Measurements from ENCODE around the gene ACVR2B.
A peak's percentile ranks its signal among the peaks of the same experiment; 100 is the strongest.

The ACVR2B gene

DNA sequence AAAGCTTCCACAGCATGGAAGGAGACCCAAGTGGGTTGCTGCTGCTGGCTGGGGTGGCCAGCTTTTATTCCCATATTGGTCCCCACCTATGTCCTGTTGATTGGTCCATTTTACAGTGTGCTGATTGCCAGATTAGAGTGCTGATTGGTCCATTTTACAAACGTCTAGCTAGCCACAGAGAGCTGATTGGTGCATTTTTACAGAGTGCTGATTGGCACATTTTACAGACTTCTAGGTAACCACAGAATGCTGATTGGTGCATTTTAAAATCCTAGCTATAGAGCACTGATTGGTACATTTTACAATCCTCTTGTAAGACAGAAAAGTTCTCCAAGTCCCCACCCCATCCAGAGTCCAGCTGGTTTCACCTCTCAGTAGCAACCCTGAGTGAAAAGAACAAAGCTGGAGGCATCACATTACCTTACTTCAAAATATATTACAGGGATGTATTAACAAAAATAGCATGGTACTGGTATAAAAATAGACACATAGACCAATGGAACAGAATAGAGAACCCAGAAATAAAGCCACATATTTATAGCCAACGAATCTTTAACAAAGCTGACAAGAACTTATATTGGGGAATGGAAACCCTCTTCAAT lies 7.5 kb upstream of the ACVR2B start:
- no peak overlapping the region for H3K4me3 ChIP-seq (ENCODE audit: low read depth, low read length)
- TF ChIP-seq, protein P1, sequence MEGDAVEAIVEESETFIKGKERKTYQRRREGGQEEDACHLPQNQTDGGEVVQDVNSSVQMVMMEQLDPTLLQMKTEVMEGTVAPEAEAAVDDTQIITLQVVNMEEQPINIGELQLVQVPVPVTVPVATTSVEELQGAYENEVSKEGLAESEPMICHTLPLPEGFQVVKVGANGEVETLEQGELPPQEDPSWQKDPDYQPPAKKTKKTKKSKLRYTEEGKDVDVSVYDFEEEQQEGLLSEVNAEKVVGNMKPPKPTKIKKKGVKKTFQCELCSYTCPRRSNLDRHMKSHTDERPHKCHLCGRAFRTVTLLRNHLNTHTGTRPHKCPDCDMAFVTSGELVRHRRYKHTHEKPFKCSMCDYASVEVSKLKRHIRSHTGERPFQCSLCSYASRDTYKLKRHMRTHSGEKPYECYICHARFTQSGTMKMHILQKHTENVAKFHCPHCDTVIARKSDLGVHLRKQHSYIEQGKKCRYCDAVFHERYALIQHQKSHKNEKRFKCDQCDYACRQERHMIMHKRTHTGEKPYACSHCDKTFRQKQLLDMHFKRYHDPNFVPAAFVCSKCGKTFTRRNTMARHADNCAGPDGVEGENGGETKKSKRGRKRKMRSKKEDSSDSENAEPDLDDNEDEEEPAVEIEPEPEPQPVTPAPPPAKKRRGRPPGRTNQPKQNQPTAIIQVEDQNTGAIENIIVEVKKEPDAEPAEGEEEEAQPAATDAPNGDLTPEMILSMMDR (IDR thresholded peaks at IDR 0.05; ENCODE audit: borderline replicate concordance, insufficient read depth, low read depth, low read length), result no peak

GRCh38 chr3:38446812-38447211 lies 6.9 kb upstream of the ACVR2B start:
- H3K4me3 ChIP-seq (ENCODE audit: low read depth, low read length), result no peak overlapping the region
- TF ChIP-seq, protein P1 (IDR thresholded peaks at IDR 0.05; ENCODE audit: borderline replicate concordance, insufficient read depth, low read depth, low read length), result no peak

- TF ChIP-seq, protein P1 (IDR thresholded peaks at IDR 0.05; ENCODE audit: borderline replicate concordance, insufficient read depth, low read depth, low read length), result no peak
- no peak overlapping the region for H3K4me3 ChIP-seq (ENCODE audit: low read depth, low read length)
Measured at GRCh38 chr3:38450853-38451252, 2.8 kb upstream of the ACVR2B start.

DNA sequence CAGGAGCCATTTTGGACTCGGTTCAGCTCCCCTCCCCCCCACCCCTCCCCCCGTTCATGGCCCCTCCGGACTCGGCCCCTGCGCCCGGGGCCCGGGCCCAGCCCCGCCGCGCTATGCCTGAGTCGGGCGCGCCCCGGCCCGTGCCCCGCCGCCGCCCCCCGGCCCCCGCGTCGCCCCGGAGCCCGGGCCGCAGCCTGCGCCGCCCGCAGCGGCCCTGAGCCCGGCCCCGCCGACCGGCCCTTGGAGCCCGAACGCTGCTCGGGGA lies 155 bp downstream of the ACVR2B start:
- peak overlapping the region; percentile 80 for H3K4me3 ChIP-seq (ENCODE audit: low read depth, low read length)
- TF ChIP-seq, protein P1 (IDR thresholded peaks at IDR 0.05; ENCODE audit: borderline replicate concordance, insufficient read depth, low read depth, low read length), result no peak

GRCh38 chr3:38454178-38454883 lies 641 bp downstream of the ACVR2B start:
- TF ChIP-seq, protein P1 (IDR thresholded peaks at IDR 0.05; ENCODE audit: borderline replicate concordance, insufficient read depth, low read depth, low read length), result no peak
- peak overlapping the region; percentile 80 for H3K4me3 ChIP-seq (ENCODE audit: low read depth, low read length)

DNA sequence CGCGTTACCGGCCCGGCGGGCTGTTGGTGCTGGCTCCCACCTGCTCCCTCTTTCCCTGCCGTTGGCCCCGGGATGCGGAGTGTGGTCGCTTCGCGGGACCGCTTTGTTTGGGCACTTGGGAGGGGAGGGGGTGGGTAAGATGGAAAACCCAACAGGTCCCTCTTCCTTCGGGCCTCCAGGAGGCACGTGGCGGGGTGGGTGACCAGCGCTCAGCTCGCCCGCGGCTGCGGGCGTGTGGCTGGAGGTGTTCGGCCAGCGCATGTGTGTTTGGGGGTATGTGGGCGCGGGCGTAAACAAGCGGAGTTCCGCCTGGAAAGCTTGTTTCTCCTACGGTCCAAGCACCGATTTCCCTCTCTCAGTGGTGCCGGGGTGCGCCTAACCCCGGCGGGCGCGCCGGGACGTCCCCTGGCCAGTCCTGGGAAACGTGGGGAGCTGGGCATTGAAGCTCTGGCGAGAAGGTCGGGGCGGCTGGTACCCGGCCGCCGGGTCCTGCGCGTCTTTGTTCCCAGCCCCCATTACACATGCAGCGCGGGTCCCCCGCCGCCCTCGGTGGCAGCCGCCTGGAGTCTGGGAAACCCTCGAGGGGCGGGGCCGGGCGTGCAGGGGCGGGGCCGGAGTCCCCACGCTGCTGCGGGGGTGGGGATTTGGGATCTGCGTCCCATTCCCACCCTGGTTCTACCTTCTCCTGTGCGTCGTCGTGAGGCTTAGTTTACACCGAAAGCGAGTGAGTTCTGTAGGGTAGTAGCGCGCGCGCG lies 1.4 kb downstream of the ACVR2B start:
- TF ChIP-seq, protein P1 (IDR thresholded peaks at IDR 0.05; ENCODE audit: borderline replicate concordance, insufficient read depth, low read depth, low read length), result no peak
- H3K4me3 ChIP-seq (ENCODE audit: low read depth, low read length), result peak overlapping the region; percentile 80

Data from GM12875 (cell line).